MCF 10A (cell line): ENCODE results near the gene MAP3K10. TPM values are rescaled to one million over a fixed set of nuclear protein-coding genes. Genes with fewer than 3 reads are reported as not detected.

Experiments used
- BruUV-seq: library from RNA; stranded (reverse); fragments of 400-500 nt; replicated peaks from 2 replicates; lab custom pipeline; 2021; lab: Mats Ljungman, UMichigan
- CTCF ChIA-PET: fragments of 300-600 bp; sonication (Branson Sonifier 250); formaldehyde crosslinking; extraction: SDS; loops from one replicate; lab custom pipeline; 2021; ENCODE audit warnings: antibody characterized with exemption, inconsistent platforms; lab: Yijun Ruan, JAX
- POLR2A ChIA-PET: fragments of 300-600, 350-650 bp; sonication (Branson Sonifier 250); formaldehyde crosslinking; extraction: SDS; loops from one replicate; lab custom pipeline; 2020; ENCODE audit warnings: antibody characterized with exemption, inconsistent platforms; lab: Yijun Ruan, JAX
- DNase-seq: peaks from one replicate; pipeline ENCODE4 v3.0.0-alpha.2; 2018; ENCODE audit not compliant: unreplicated experiment
- H3K27ac Mint-ChIP-seq: one replicate; pipeline ENCODE4 v1.8.0; 2022; ENCODE audit warnings: mild to moderate bottlenecking, low read depth, mixed read lengths; ENCODE audit not compliant: unreplicated experiment
- H3K27me3 Mint-ChIP-seq: one replicate; pipeline ENCODE4 v1.8.0; 2022; ENCODE audit warnings: mixed read lengths; ENCODE audit not compliant: insufficient read depth, unreplicated experiment
- H3K36me3 Mint-ChIP-seq: one replicate; pipeline ENCODE4 v1.8.0; 2022; ENCODE audit warnings: mild to moderate bottlenecking, moderate library complexity, mixed read lengths; ENCODE audit not compliant: insufficient read depth, unreplicated experiment
- H3K4me1 Mint-ChIP-seq: one replicate; pipeline ENCODE4 v1.8.0; 2022; ENCODE audit warnings: mixed read lengths; ENCODE audit not compliant: insufficient read depth, unreplicated experiment
- H3K4me3 Mint-ChIP-seq: one replicate; pipeline ENCODE4 v1.8.0; 2022; ENCODE audit warnings: mild to moderate bottlenecking, moderate library complexity, mixed read lengths; ENCODE audit not compliant: unreplicated experiment
- H3K9me3 Mint-ChIP-seq: one replicate; pipeline ENCODE4 v1.8.0; 2022; ENCODE audit warnings: mixed read lengths; ENCODE audit not compliant: unreplicated experiment
- intact Hi-C: fragments of 100-400 bp; cut with micrococcal nuclease; formaldehyde crosslinking; loops from 2 replicates; pipeline ENCODE4 v1.14.1; 2022
- total RNA-seq: library from RNA; stranded (reverse); gene quantifications from 2 replicates; pipeline ENCODE4 v1.2.3, GENCODE V29; 2022
- TF ChIP-seq, protein P1 (sequence below): fragments of 200-600 bp; IDR thresholded peaks from one replicate; pipeline ENCODE4 v1.8.0; 2022; ENCODE audit warnings: antibody characterized with exemption, mild to moderate bottlenecking; ENCODE audit not compliant: unreplicated experiment

The MAP3K10 gene
- total RNA-seq, 1 experiment from 2014 or later: 17.1 TPM

DNA sequence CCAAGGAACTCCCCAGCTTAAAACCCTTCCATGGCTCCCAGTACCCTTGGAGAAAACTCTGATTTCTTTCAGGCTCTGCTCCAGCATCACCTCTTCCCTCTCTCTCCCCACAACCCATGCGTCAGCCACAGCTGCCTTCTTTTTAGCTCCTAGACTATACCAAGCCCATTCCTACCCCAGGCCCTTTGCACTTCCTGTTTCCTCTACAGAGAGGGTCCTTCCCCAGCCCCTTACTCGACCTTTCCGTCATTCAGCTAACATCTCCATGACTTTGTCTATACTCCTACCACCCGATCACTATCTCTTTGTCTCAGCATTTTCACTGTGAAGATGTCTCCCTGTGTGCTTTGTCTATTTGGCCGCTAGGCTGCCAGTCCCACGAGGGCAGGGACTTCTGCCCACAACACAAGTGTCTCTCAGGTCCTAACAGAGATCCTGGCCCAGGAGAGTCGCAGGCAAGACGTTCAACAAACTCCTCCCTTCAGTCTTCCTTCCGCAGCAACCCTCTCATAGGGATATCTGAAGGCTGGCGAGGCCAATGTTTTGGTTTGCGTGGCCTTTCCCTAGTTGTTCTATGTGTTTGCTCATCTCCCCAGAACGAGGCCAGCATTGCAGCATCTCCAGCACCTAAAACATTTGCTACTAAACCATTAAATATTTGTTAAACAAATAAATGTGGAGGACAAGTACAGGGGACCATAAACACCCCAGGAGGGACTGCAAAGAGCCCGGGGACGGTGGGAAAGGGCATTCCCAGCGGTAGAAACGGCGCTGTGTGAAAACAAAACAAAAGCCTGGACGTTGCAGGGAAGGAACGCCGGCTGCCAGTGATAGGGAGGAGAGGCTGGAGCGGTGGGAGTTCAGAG is 34.4 kb downstream of the MAP3K10 start:
- no peak for DNase-seq
- Mint-ChIP-seq H3K27me3 (no peaks in the 10 kb centered on the region), H3K9me3 (peaks cover 8% of the 10 kb centered on the region), H3K36me3 (peaks cover 9% of the 10 kb centered on the region), H3K27ac (no peak overlapping the region), H3K4me1 (peaks cover 27% of the 10 kb centered on the region), H3K4me3 (no peak overlapping the region)
- intact Hi-C loops: no loop called here
- CTCF ChIA-PET: interaction anchor here (2.1 kb wide), 1 partner anchor 86 kb away, joined by 8 read pairs; no protein-coding TSS in a partner anchor
- BruUV-seq: no TSS peak
- POLR2A ChIA-PET: interaction anchor here (1.0 kb wide), 1 partner anchor 31 kb away, joined by 3 read pairs; no protein-coding TSS in a partner anchor
- TF ChIP-seq, protein P1, sequence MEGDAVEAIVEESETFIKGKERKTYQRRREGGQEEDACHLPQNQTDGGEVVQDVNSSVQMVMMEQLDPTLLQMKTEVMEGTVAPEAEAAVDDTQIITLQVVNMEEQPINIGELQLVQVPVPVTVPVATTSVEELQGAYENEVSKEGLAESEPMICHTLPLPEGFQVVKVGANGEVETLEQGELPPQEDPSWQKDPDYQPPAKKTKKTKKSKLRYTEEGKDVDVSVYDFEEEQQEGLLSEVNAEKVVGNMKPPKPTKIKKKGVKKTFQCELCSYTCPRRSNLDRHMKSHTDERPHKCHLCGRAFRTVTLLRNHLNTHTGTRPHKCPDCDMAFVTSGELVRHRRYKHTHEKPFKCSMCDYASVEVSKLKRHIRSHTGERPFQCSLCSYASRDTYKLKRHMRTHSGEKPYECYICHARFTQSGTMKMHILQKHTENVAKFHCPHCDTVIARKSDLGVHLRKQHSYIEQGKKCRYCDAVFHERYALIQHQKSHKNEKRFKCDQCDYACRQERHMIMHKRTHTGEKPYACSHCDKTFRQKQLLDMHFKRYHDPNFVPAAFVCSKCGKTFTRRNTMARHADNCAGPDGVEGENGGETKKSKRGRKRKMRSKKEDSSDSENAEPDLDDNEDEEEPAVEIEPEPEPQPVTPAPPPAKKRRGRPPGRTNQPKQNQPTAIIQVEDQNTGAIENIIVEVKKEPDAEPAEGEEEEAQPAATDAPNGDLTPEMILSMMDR: no peak

DNA sequence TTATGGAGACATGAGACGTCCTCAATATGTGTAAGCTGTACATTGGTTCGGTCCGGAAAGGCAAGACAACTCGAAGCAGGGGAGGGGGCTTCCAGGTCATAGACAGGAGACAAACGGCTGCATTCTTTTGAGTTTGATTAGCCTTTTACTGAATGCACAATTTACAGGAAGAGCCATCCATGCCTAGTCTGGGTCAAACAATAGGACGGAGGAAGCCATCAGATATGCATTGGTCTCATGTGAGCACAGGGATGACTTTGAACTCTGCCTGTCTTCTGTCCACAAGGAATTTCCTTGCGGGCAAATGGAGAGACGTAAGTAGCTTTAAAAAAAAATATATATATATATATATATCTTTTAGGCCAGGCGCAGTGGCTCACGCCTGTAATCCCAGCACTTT is 37.1 kb downstream of the MAP3K10 start:
- Mint-ChIP-seq H3K27me3 (no peaks in the 10 kb centered on the region), H3K4me3 (no peak overlapping the region), H3K4me1 (peaks cover 21% of the 10 kb centered on the region), H3K27ac (no peak overlapping the region), H3K9me3 (no peaks in the 10 kb centered on the region), H3K36me3 (peaks cover 14% of the 10 kb centered on the region)
- no peak for DNase-seq
- ChIA-PET CTCF (interaction anchor here (1.5 kb wide), 1 partner anchor 89 kb away, joined by 12 read pairs; no protein-coding TSS in a partner anchor), POLR2A (interaction anchor here (0.7 to 1.2 kb wide), 2 partner anchors 56 to 107 kb away, joined by 3 to 4 read pairs; no protein-coding TSS in a partner anchor)
- intact Hi-C loops: no loop called here
- TF ChIP-seq, protein P1: no peak
- BruUV-seq: no TSS peak

DNA sequence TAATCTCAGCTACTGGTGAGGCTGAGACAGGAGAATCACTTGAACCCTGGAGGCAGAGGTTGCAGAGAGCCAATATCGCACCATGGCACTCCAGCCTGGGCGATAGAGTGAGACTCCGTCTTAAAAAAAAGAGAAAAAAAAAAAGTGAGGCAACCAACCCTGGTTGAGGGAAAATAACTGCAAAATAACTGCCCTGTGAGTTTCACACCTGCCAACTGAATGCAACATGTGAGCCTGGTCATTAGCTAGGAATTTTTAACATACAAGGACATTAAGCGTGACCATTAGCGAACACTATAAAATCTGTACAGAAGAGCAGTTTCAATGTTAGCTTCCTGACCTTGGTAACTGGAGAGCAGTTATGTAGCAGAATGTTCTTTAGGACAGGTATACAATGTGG is 37.6 kb downstream of the MAP3K10 start:
- TF ChIP-seq, protein P1: no peak
- POLR2A ChIA-PET: no interaction called here
- intact Hi-C loops: no loop called here
- Mint-ChIP-seq H3K27ac (no peak overlapping the region), H3K4me1 (peaks cover 21% of the 10 kb centered on the region), H3K27me3 (no peaks in the 10 kb centered on the region), H3K9me3 (no peaks in the 10 kb centered on the region), H3K4me3 (no peak overlapping the region), H3K36me3 (peaks cover 17% of the 10 kb centered on the region)
- CTCF ChIA-PET: interaction anchor here (0.5 to 1.5 kb wide), 4 partner anchors 15 to 556 kb away, joined by 3 to 12 read pairs (median 4); no protein-coding TSS in a partner anchor
- no TSS peak for BruUV-seq
- no peak for DNase-seq

DNA sequence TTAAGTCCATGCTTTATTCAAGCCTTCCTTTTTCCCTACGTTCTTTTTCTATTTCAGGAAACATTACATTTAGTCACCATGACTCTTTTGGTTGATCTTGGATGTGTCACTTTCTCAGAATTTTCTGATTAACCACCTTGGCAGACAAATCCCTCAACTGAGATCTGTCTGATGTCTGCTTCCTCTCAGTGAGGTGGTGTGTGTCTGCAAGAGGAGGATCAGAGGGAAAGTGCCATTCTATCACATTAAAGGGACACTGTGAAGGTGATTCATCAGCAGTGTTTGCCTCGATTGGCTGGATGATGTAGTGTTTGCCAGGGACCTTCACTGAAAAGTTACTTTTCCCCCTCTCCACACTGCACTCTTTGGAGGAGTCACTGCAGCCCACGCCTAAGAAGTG is 38.3 kb downstream of the MAP3K10 start:
- peaks cover 17% of the 10 kb centered on the region for H3K36me3 Mint-ChIP-seq
- POLR2A ChIA-PET: interaction anchor here (1.0 kb wide), 1 partner anchor 30 kb away, joined by 3 read pairs; no protein-coding TSS in a partner anchor
- H3K9me3 Mint-ChIP-seq: no peaks in the 10 kb centered on the region
- peaks cover 21% of the 10 kb centered on the region for H3K4me1 Mint-ChIP-seq
- TF ChIP-seq, protein P1: no peak
- no peak overlapping the region for H3K27ac Mint-ChIP-seq
- DNase-seq: no peak
- CTCF ChIA-PET: interaction anchor here (0.5 to 1.5 kb wide), 4 partner anchors 16 to 557 kb away, joined by 3 to 12 read pairs (median 4); no protein-coding TSS in a partner anchor
- intact Hi-C loops: no loop called here
- no peaks in the 10 kb centered on the region for H3K27me3 Mint-ChIP-seq
- H3K4me3 Mint-ChIP-seq: no peak overlapping the region
- no TSS peak for BruUV-seq
